Measurements from ENCODE around the gene NXPH1. TPM values are rescaled to one million over a fixed set of nuclear protein-coding genes. Genes with fewer than 3 reads are reported as not detected.

NXPH1 gene
- total RNA-seq, 1 experiment from 2014 or later, result not detected

DNA sequence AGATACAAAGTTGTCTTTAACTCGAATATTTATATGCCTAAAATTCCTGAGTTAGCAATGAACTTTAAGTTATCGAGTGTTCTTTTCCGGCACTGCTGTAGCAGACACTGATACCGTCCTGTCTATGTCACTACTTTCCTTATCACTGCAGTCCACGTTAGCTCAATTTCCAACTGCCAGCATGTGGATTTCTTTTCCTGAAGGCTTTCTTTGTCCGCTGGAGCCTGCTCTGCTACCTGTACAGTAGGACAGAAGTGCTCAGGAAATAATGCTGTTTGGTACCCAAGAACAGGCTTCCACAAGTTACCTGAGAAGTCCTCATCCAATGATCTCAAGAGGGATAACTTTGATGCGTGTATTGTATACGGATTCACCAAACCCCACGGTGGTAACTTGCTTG, 329.4 kb downstream of the NXPH1 start:
- CTCF ChIA-PET, result no interaction called here
- TF ChIP-seq, protein P1, sequence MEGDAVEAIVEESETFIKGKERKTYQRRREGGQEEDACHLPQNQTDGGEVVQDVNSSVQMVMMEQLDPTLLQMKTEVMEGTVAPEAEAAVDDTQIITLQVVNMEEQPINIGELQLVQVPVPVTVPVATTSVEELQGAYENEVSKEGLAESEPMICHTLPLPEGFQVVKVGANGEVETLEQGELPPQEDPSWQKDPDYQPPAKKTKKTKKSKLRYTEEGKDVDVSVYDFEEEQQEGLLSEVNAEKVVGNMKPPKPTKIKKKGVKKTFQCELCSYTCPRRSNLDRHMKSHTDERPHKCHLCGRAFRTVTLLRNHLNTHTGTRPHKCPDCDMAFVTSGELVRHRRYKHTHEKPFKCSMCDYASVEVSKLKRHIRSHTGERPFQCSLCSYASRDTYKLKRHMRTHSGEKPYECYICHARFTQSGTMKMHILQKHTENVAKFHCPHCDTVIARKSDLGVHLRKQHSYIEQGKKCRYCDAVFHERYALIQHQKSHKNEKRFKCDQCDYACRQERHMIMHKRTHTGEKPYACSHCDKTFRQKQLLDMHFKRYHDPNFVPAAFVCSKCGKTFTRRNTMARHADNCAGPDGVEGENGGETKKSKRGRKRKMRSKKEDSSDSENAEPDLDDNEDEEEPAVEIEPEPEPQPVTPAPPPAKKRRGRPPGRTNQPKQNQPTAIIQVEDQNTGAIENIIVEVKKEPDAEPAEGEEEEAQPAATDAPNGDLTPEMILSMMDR (conservative IDR thresholded peaks at IDR 0.05; ENCODE audit: low read depth, low read length), result no peak
- no peak for TF ChIP-seq EZH2 (IDR thresholded peaks at IDR 0.05; ENCODE audit: borderline replicate concordance, low read depth, low read length, poor library complexity, severe bottlenecking)
- H3K27me3 ChIP-seq (replicated peaks; ENCODE audit: insufficient read depth, low read depth, low read length, poor library complexity), result no peaks in the 10 kb centered on the region
- H3K36me3 ChIP-seq (ENCODE audit: insufficient read depth, low read length, poor library complexity, severe bottlenecking), result no peaks in the 10 kb centered on the region
- no peak overlapping the region for H3K4me3 ChIP-seq (ENCODE audit: low read depth, low read length, poor library complexity, severe bottlenecking)
- POLR2A ChIA-PET (ENCODE audit: low non-redundant PET), result no interaction called here
- BruUV-seq (replicated peaks), result no TSS peak
- H3K9me3 ChIP-seq (ENCODE audit: low read depth, low read length, poor library complexity, severe bottlenecking), result no peaks in the 10 kb centered on the region
- H3K27ac ChIP-seq (ENCODE audit: low read depth, low read length, poor library complexity, severe bottlenecking), result no peak overlapping the region
- intact Hi-C loops (cut with micrococcal nuclease; ENCODE audit: unreplicated experiment), result no loop called here
- DNase-seq (ENCODE audit: low spot score), result no peak
- H3K4me1 ChIP-seq (ENCODE audit: insufficient read depth, low read length, poor library complexity, severe bottlenecking), result no peaks in the 10 kb centered on the region

DNA sequence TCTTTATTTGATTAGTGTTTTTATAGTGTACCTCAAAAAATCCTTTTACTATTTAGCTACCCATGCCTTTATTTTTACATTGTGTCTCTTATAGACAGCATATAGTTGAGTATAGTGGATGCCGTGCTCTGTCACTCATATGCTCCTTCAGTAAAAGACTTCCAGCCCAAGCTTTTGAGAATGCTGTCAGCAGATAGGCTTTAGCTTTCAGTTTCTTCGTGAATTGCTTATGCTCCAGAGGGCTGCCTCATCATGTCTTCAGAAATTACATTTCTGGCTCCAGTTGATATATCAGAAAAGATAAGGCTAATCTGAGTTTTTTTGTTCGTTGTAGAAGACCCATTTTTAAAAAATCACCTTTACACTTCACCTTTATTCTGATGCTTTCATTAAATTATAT, 332.0 kb downstream of the NXPH1 start:
- H3K9me3 ChIP-seq (ENCODE audit: low read depth, low read length, poor library complexity, severe bottlenecking), result no peaks in the 10 kb centered on the region
- no peak overlapping the region for H3K27ac ChIP-seq (ENCODE audit: low read depth, low read length, poor library complexity, severe bottlenecking)
- no peak overlapping the region for H3K4me3 ChIP-seq (ENCODE audit: low read depth, low read length, poor library complexity, severe bottlenecking)
- no peaks in the 10 kb centered on the region for H3K27me3 ChIP-seq (replicated peaks; ENCODE audit: insufficient read depth, low read depth, low read length, poor library complexity)
- TF ChIP-seq EZH2 (IDR thresholded peaks at IDR 0.05; ENCODE audit: borderline replicate concordance, low read depth, low read length, poor library complexity, severe bottlenecking), result no peak
- TF ChIP-seq, protein P1 (conservative IDR thresholded peaks at IDR 0.05; ENCODE audit: low read depth, low read length), result no peak
- H3K4me1 ChIP-seq (ENCODE audit: insufficient read depth, low read length, poor library complexity, severe bottlenecking), result no peaks in the 10 kb centered on the region
- CTCF ChIA-PET, result no interaction called here
- intact Hi-C loops (cut with micrococcal nuclease; ENCODE audit: unreplicated experiment), result no loop called here
- DNase-seq (ENCODE audit: low spot score), result no peak
- BruUV-seq (replicated peaks), result no TSS peak
- POLR2A ChIA-PET (ENCODE audit: low non-redundant PET), result no interaction called here
- H3K36me3 ChIP-seq (ENCODE audit: insufficient read depth, low read length, poor library complexity, severe bottlenecking), result no peaks in the 10 kb centered on the region

DNA sequence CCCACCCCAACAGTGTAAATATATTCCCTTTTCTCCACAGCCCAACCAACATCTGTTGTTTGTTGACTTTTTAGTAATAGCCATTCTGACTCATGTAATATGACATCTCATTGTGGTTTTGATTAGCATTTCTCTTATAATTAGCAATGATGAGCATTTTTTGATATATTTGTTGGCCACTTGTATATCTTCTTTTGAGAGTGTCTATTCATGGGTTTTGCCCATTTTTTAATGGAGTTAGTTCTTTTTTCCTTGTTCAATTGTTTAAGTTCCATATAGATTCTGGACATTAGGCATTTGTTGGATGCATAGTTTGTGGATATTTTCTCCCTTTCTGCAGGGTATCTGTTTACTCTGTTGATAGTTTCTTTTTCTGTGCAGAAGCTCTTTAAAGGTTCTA, 340.1 kb downstream of the NXPH1 start:
- H3K27me3 ChIP-seq (replicated peaks; ENCODE audit: insufficient read depth, low read depth, low read length, poor library complexity), result no peaks in the 10 kb centered on the region
- DNase-seq (ENCODE audit: low spot score), result no peak
- H3K4me3 ChIP-seq (ENCODE audit: low read depth, low read length, poor library complexity, severe bottlenecking), result no peak overlapping the region
- CTCF ChIA-PET, result no interaction called here
- no peak overlapping the region for H3K27ac ChIP-seq (ENCODE audit: low read depth, low read length, poor library complexity, severe bottlenecking)
- no peaks in the 10 kb centered on the region for H3K36me3 ChIP-seq (ENCODE audit: insufficient read depth, low read length, poor library complexity, severe bottlenecking)
- no peaks in the 10 kb centered on the region for H3K4me1 ChIP-seq (ENCODE audit: insufficient read depth, low read length, poor library complexity, severe bottlenecking)
- POLR2A ChIA-PET (ENCODE audit: low non-redundant PET), result no interaction called here
- TF ChIP-seq, protein P1 (conservative IDR thresholded peaks at IDR 0.05; ENCODE audit: low read depth, low read length), result no peak
- no peak for TF ChIP-seq EZH2 (IDR thresholded peaks at IDR 0.05; ENCODE audit: borderline replicate concordance, low read depth, low read length, poor library complexity, severe bottlenecking)
- intact Hi-C loops (cut with micrococcal nuclease; ENCODE audit: unreplicated experiment), result no loop called here
- no TSS peak for BruUV-seq (replicated peaks)
- no peaks in the 10 kb centered on the region for H3K9me3 ChIP-seq (ENCODE audit: low read depth, low read length, poor library complexity, severe bottlenecking)

All from A673 (cell line).